ENCODE measurements around the gene FBXL16. TPM values are rescaled to one million over a fixed set of nuclear protein-coding genes. Genes with fewer than 3 reads are reported as not detected.

Gene FBXL16
- polyA plus RNA-seq, 1 of the 3 experiments (the other 2 are of a cell fraction), result 19.8 TPM

GRCh38 chr16:666572-666971 is 39.0 kb downstream of the FBXL16 start:
- no peaks in the 10 kb centered on the region for H3K9me2 ChIP-seq
- WGBS (ENCODE audit: low lambda C conversion rate), result 90% methylated on average over 7 of the region's 13 CpGs
- peaks cover 25% of the 10 kb centered on the region for H3K79me2 ChIP-seq (ENCODE audit: insufficient read depth)
- H4K20me1 ChIP-seq (ENCODE audit: insufficient read depth), result 0 out of 2 replicates have a peak, but pooled peaks cover 6% of the 10 kb centered on the region
- no peak overlapping the region for H3K4me3 ChIP-seq (ENCODE audit: low read depth in 2 of 2, low read length in 1 of 2)
- no peak overlapping the region for H2AFZ ChIP-seq (ENCODE audit: low read depth)
- H3K9ac ChIP-seq, result no peak overlapping the region
- no peaks in the 10 kb centered on the region for H3K9me3 ChIP-seq
- POLR2A ChIA-PET, result interaction anchor here (0.8 to 1.5 kb wide), 3 partner anchors 9 to 71 kb away, joined by 3 to 4 read pairs (median 4); partner anchors contain the start of genes RHBDL1 and STUB1
- H3K36me3 ChIP-seq (replicated peaks in 1 of 2; ENCODE audit: control insufficient read depth in 1 of 2, insufficient read depth in 2 of 2, low read length in 1 of 2), result peaks cover 5 to 43% of the 10 kb centered on the region in 2 experiments
- no peak for DNase-seq
- peaks cover 0 to 27% of the 10 kb centered on the region in 2 experiments; a peak in 1 of 4 replicates for H3K4me1 ChIP-seq (ENCODE audit: control insufficient read depth in 1 of 2, insufficient read depth in 2 of 2, low read depth in 1 of 2, low read length in 1 of 2)
- H3K27me3 ChIP-seq (ENCODE audit: insufficient read depth), result no peaks in the 10 kb centered on the region
- no peak overlapping the region; a peak in 1 of 4 replicates for H3K27ac ChIP-seq (ENCODE audit: low read depth in 2 of 2, low read length in 1 of 2)
- H3F3A ChIP-seq (replicated peaks; ENCODE audit: insufficient read depth), result no peaks in the 10 kb centered on the region
- no peak overlapping the region for H3K4me2 ChIP-seq
- TF ChIP-seq RFX5 (IDR thresholded peaks at IDR 0.05; ENCODE audit: low read length) (no peak), CTCF (IDR thresholded peaks at IDR 0.05) (no peak), RXRA (IDR thresholded peaks at IDR 0.05; ENCODE audit: borderline replicate concordance, low read depth) (no peak), PBX3 (IDR thresholded peaks at IDR 0.05) (no peak), USF1 (IDR thresholded peaks at IDR 0.05; ENCODE audit: borderline replicate concordance, low read depth) (no peak), FOSL2 (IDR thresholded peaks at IDR 0.05; ENCODE audit: borderline replicate concordance, low read depth) (no peak), EZH2phosphoT487 (IDR thresholded peaks at IDR 0.05; ENCODE audit: borderline replicate concordance, low read depth) (no peak), POLR2AphosphoS5 (IDR thresholded peaks at IDR 0.05; ENCODE audit: low read depth, low read length) (no peak), FOXM1 (IDR thresholded peaks at IDR 0.05; ENCODE audit: low read depth) (no peak), MEF2A (IDR thresholded peaks at IDR 0.05; ENCODE audit: borderline replicate concordance, low read depth) (no peak), TCF12 (IDR thresholded peaks at IDR 0.05) (no peak)
- CTCF ChIA-PET, result interaction anchor here (1.0 to 6.3 kb wide), 5 partner anchors 12 to 74 kb away, joined by 3 to 69 read pairs (median 4); partner anchors contain the start of genes CIAO3, WDR24 and WDR90

GRCh38 chr16:662597-662996 is 43.0 kb downstream of the FBXL16 start:
- peaks cover 0 to 34% of the 10 kb centered on the region in 2 experiments for H3K36me3 ChIP-seq (replicated peaks in 1 of 2; ENCODE audit: control insufficient read depth in 1 of 2, insufficient read depth in 2 of 2, low read length in 1 of 2)
- no peak overlapping the region for H3K4me2 ChIP-seq
- H3K27me3 ChIP-seq (ENCODE audit: insufficient read depth), result no peaks in the 10 kb centered on the region
- no peaks in the 10 kb centered on the region for H3K9me2 ChIP-seq
- DNase-seq, result no peak
- POLR2A ChIA-PET, result interaction anchor here (1.3 kb wide), 1 partner anchor 15 kb away, joined by 5 read pairs; no protein-coding TSS in a partner anchor
- 96% methylated on average over 17 of the region's 21 CpGs for WGBS (ENCODE audit: low lambda C conversion rate)
- H3K27ac ChIP-seq (ENCODE audit: low read depth in 2 of 2, low read length in 1 of 2), result peak overlapping the region in 1 of 2 experiments; percentile 79; a peak in 1 of 4 replicates
- H3K9me3 ChIP-seq, result no peaks in the 10 kb centered on the region
- no peak overlapping the region for H2AFZ ChIP-seq (ENCODE audit: low read depth)
- CTCF ChIA-PET, result interaction anchor here (2.7 to 6.7 kb wide), 2 partner anchors 13 to 19 kb away, joined by 11 to 92 read pairs; partner anchors contain the start of gene WDR90
- H3K79me2 ChIP-seq (ENCODE audit: insufficient read depth), result no peaks in the 10 kb centered on the region
- H3K4me1 ChIP-seq (ENCODE audit: control insufficient read depth in 1 of 2, insufficient read depth in 2 of 2, low read depth in 1 of 2, low read length in 1 of 2), result peaks cover 3 to 40% of the 10 kb centered on the region in 2 experiments; a peak in 3 of 4 replicates
- H4K20me1 ChIP-seq (ENCODE audit: insufficient read depth), result no peaks in the 10 kb centered on the region
- no peak overlapping the region for H3K9ac ChIP-seq
- no peak overlapping the region for H3K4me3 ChIP-seq (ENCODE audit: low read depth in 2 of 2, low read length in 1 of 2)
- no peaks in the 10 kb centered on the region for H3F3A ChIP-seq (replicated peaks; ENCODE audit: insufficient read depth)
- TF ChIP-seq GATA2 (CRISPR knock-in tag; IDR thresholded peaks at IDR 0.05) (no peak), RFX5 (IDR thresholded peaks at IDR 0.05; ENCODE audit: low read length) (no peak), MXI1 (IDR thresholded peaks at IDR 0.05; ENCODE audit: low read depth, low read length) (no peak), NFIC (IDR thresholded peaks at IDR 0.05; ENCODE audit: borderline replicate concordance) (no peak), USF2 (IDR thresholded peaks at IDR 0.05; ENCODE audit: borderline replicate concordance, low read depth, low read length) (no peak)
